ENCODE measurements around the gene PCCA.

DNA sequence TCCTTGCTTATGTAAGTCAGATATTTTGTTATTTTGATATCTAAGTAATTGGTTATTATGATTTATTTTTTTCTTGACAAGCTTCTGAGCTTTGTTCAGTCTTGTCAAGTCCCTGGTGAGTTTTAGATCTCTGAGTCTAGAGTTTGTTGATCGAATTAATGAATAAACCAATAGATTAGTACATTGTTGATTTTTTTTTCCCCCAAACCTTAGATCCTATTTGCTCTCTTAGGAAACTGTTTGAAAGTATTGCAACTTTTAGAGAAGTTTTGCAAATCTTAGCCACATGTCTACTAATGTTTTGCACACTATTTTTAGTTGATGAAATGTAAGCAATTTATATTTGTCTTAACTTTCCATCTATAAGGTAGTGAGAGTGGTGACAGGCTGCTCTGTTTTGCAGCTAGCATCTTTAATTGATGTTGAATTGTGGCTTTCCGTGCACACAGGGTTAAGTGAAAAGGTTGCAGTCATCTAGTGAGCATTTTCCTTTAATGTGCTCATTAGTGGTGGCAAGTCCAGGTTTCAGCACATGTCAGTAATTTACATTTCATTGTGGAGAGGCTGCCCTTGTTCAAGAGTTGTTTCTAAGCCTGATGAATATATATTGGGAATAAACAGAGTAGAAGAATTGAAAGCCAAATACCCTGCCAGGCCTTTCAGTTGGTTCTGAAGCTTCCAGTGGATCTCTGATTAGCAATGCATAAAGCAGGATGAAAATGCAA, 86.3 kb downstream of the PCCA start:
- TF ChIP-seq POLR2A (IDR thresholded peaks at IDR 0.05): no peak
- TF ChIP-seq CTCF (IDR thresholded peaks at IDR 0.05): no peak

Data from vagina (tissue), 2 donors.